Transverse colon (tissue), 4 donors: ENCODE results near the gene TTC38. TPM values are rescaled to one million over a fixed set of nuclear protein-coding genes. Genes with fewer than 3 reads are reported as not detected.

Source experiments
- DNase-seq: peaks from one replicate; pipeline ENCODE4 v3.0.0-alpha.2; 2019
- H3K27ac ChIP-seq, 4 donors: fragments of 200-600 bp; sonication (generic); 2 replicates each; pipeline ENCODE4 v1.5.1; 2016 to 2018; ENCODE audit warnings: inconsistent platforms in 4 of 4
- H3K27me3 ChIP-seq: fragments of 200-600 bp; sonication (generic); 2 replicates; pipeline ENCODE4 v1.5.1; 2017; ENCODE audit warnings: inconsistent platforms
- H3K36me3 ChIP-seq, 4 donors: fragments of 200-600 bp; sonication (generic); 2 replicates each; pipeline ENCODE4 v1.5.1; 2017 to 2019; ENCODE audit warnings: inconsistent platforms in 4 of 4
- H3K4me1 ChIP-seq, 4 donors: fragments of 200-600 bp; sonication (generic); 2 replicates each; pipeline ENCODE4 v1.5.1; 2017 to 2020; ENCODE audit warnings: inconsistent platforms in 4 of 4
- H3K4me3 ChIP-seq, 4 donors: fragments of 200-600 bp; sonication (generic); 1 replicate in 1 of 4; 2 replicates in 3 of 4; pipeline versions ENCODE4 v1.5.1 to v1.6.1; 2017 to 2019; ENCODE audit warnings: inconsistent platforms in 4 of 4
- H3K9me3 ChIP-seq, 2 donors: fragments of 200-600 bp; sonication (generic); 2 replicates each; pipeline ENCODE4 v1.5.1; 2017 to 2019; ENCODE audit warnings: inconsistent platforms in 2 of 2
- CTCF ChIP-seq, 5 experiments: fragments of 200-600 bp in 3 of 5; fragments of 450-650 bp in 2 of 5; sonication (generic) in 3 of 5; IDR thresholded peaks; 1 replicate in 2 of 5; 2 replicates in 3 of 5; pipeline ENCODE4 v1.5.1; 2016 to 2017; ENCODE audit warnings: antibody characterized with exemption in 5 of 5, inconsistent platforms in 3 of 5, mild to moderate bottlenecking in 2 of 5, moderate library complexity in 1 of 5
- EP300 ChIP-seq: sonication (generic); formaldehyde crosslinking; IDR thresholded peaks from one replicate; pipeline ENCODE4 v1.6.1; 2017; ENCODE audit warnings: antibody characterized with exemption, low read depth
- POLR2A ChIP-seq: fragments of 450-650 bp; IDR thresholded peaks from one replicate; pipeline ENCODE4 v1.6.1; 2016; ENCODE audit warnings: antibody characterized with exemption, mild to moderate bottlenecking, moderate library complexity
- POLR2AphosphoS5 ChIP-seq, 3 donors: sonication (generic); formaldehyde crosslinking; IDR thresholded peaks; one replicate each; pipeline ENCODE4 v1.6.1; 2016; ENCODE audit warnings: antibody characterized with exemption in 3 of 3
- WGBS, 2 donors: methylation state at CpG; one replicate each; pipeline ENCODE4 v1.1.5; 2018; ENCODE audit warnings: low coverage in 1 of 2; 5-methylcytosine and 5-hydroxymethylcytosine counted together
- in situ Hi-C, 4 donors: fragments of 200-750 bp; cut with MboI; loops; one replicate each; pipeline versions ENCODE4 v1.15.0 to v1.15.1; 2017; ENCODE audit warnings: low sequenced_read_pairs in 3 of 4, low pct_ligation_motif_present in 1 of 4, low pct_unique_long_range_greater_than_20kb in 1 of 4
- intact Hi-C: fragments of 100-400 bp; cut with DNase I; formaldehyde crosslinking; loops from one replicate; pipeline ENCODE4 v1.15.1; 2023; ENCODE audit warnings: low total_unique reads
- total RNA-seq, 4 donors: library from RNA; depleted of rRNA; stranded (reverse); fragments of >200 nt; gene quantifications; one replicate each; pipeline ENCODE4 v1.1.0, GENCODE V29; 2016

The TTC38 gene
- total RNA-seq, 4 donors from 2014 or later: 167 to 316 (median 292) TPM

DNA sequence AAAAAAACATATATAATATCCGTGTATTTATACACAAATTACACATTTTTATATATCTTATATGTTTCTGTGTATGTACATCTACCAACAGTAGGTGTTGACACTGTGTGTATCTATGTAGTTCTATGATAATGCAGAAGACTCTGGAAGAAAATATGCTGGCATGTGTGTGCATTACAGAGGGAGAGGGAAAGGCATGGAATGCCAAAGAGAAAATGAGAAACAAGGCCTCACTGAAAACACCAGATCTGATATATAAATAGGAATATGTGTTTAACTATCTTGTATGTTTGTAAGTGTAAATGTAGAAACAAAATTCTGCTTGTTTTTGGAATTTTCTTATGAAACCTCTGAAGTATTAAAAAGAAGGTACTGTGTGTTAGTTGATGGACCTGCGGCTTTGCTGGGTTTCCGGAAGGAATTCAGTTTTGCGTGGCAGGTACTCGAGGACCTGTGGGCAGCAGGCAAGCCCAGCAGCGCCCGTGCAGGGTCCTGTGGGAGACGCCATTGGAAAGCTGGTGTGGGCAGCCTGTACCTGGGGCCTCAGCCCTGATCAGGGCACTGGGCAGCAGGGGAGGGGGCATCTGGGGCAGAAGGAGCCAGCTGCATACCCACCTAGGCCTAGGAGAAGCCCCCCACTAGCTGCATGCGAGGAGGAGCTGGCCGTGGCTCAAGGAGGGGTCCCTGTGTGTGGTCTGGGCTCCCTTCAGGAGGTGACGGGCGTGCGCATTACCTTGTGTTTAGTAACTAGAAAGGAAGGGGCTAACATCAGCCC lies 60.1 kb downstream of the TTC38 start:
- no peaks in the 10 kb centered on the region for H3K4me1 ChIP-seq
- H3K4me3 ChIP-seq: no peak overlapping the region
- no peak for DNase-seq
- in situ Hi-C loops (no loop called here), intact Hi-C loops (no loop called here)
- H3K27me3 ChIP-seq: no peaks in the 10 kb centered on the region
- TF ChIP-seq POLR2AphosphoS5 (IDR thresholded peaks at IDR 0.05) (no peak), CTCF (IDR thresholded peaks at IDR 0.05) (no peak), EP300 (no peak), POLR2A (no peak)
- 95 to 100% methylated on average over 3 to 13 of the region's 13 CpGs for WGBS, 2 donors
- H3K36me3 ChIP-seq: no peaks in the 10 kb centered on the region
- H3K27ac ChIP-seq: no peak overlapping the region
- H3K9me3 ChIP-seq: no peaks in the 10 kb centered on the region

- H3K27ac ChIP-seq: no peak overlapping the region
- H3K4me1 ChIP-seq: no peaks in the 10 kb centered on the region
- H3K36me3 ChIP-seq: no peaks in the 10 kb centered on the region
- H3K4me3 ChIP-seq: no peak overlapping the region
- DNase-seq: no peak
- intact Hi-C loops (no loop called here), in situ Hi-C loops (no loop called here)
- H3K27me3 ChIP-seq: no peaks in the 10 kb centered on the region
- no peaks in the 10 kb centered on the region for H3K9me3 ChIP-seq
- TF ChIP-seq POLR2AphosphoS5 (IDR thresholded peaks at IDR 0.05): no peak
- no peak for TF ChIP-seq CTCF (IDR thresholded peaks at IDR 0.05)
- no peak for TF ChIP-seq POLR2A
- TF ChIP-seq EP300: no peak
- WGBS, 2 donors: 98% methylated on average over 11 of the region's 11 CpGs; no CpG with 5 or more reads in 1 of the 2 donors
Measured at GRCh38 chr22:46328797-46329196, 61.0 kb downstream of the TTC38 start.

GRCh38 chr22:46329616-46330015 lies 61.8 kb downstream of the TTC38 start:
- H3K36me3 ChIP-seq: no peaks in the 10 kb centered on the region
- WGBS, 2 donors: 89% methylated on average over 8 of the region's 8 CpGs; no CpG with 5 or more reads in 1 of the 2 donors
- intact Hi-C loops: no loop called here

GRCh38 chr22:46330426-46330825 lies 62.6 kb downstream of the TTC38 start:
- H3K27ac ChIP-seq: no peak overlapping the region
- 97% methylated on average over 4 of the region's 4 CpGs; no CpG with 5 or more reads in 1 of the 2 donors for WGBS, 2 donors
- DNase-seq: no peak
- no peaks in the 10 kb centered on the region for H3K27me3 ChIP-seq
- no peak for TF ChIP-seq EP300
- TF ChIP-seq POLR2A: no peak
- no peak for TF ChIP-seq CTCF (IDR thresholded peaks at IDR 0.05)
- no peak for TF ChIP-seq POLR2AphosphoS5 (IDR thresholded peaks at IDR 0.05)
- peaks cover 0 to 6% (median 0%) of the 10 kb centered on the region in 4 donors for H3K4me1 ChIP-seq
- H3K36me3 ChIP-seq: no peaks in the 10 kb centered on the region
- in situ Hi-C loops: no loop called here
- no peak overlapping the region for H3K4me3 ChIP-seq
- H3K9me3 ChIP-seq: no peaks in the 10 kb centered on the region
- intact Hi-C loops: no loop called here

More at GRCh38 chr22:46329616-46330015, 61.8 kb downstream of the TTC38 start:
- H3K4me1 ChIP-seq: no peaks in the 10 kb centered on the region
- no peak for DNase-seq
- in situ Hi-C loops: no loop called here
- TF ChIP-seq EP300: no peak
- H3K27me3 ChIP-seq: no peaks in the 10 kb centered on the region
- H3K9me3 ChIP-seq: no peaks in the 10 kb centered on the region
- no peak overlapping the region for H3K27ac ChIP-seq
- H3K4me3 ChIP-seq: no peak overlapping the region
